K562 (cell line): ENCODE data around the gene USHBP1. TPM values are rescaled to one million over a fixed set of nuclear protein-coding genes. Genes with fewer than 3 reads are reported as not detected.

Experiments used
- ATF1 ChIP-seq, 2 experiments: fragments of 450-650 bp in 1 of 2; IDR thresholded peaks; 2 replicates each; pipeline ENCODE4 v1.6.1; 2016; ENCODE audit warnings: missing compliant biosample characterization in 1 of 2, missing genetic modification characterization in 1 of 2
- ATF7 ChIP-seq: fragments of 450-650 bp; IDR thresholded peaks from 2 replicates; pipeline ENCODE4 v1.7.1; 2014; ENCODE audit warnings: mild to moderate bottlenecking, moderate library complexity
- C11orf30 ChIP-seq: fragments of 450-650 bp; IDR thresholded peaks from 2 replicates; pipeline ENCODE4 v1.6.1; 2016; ENCODE audit warnings: low read depth, mild to moderate bottlenecking
- HNRNPH1 ChIP-seq: fragments of 200-400 bp; formaldehyde crosslinking; optimal IDR thresholded peaks from 2 replicates; pipeline ENCODE3; 2017; ENCODE audit warnings: low read depth, mild to moderate bottlenecking, low read length, moderate library complexity
- NFIC ChIP-seq: fragments of 450-650 bp; IDR thresholded peaks from 2 replicates; pipeline ENCODE4 v1.6.1; 2017; ENCODE audit warnings: mild to moderate bottlenecking, inconsistent platforms
- NR2C2 ChIP-seq, 2 experiments: fragments of 200-800 bp in 1 of 2; sonication (Bioruptor generic) in 1 of 2; sonication (generic) in 1 of 2; formaldehyde crosslinking in 1 of 2; IDR thresholded peaks; 2 replicates each; pipeline versions ENCODE4 v1.6.1 to v1.8.0; 2016 to 2022; ENCODE audit warnings: mild to moderate bottlenecking in 1 of 2, missing compliant biosample characterization in 1 of 2, missing genetic modification characterization in 1 of 2, missing genetic modification reagents in 1 of 2
- RBM22 ChIP-seq: fragments of 200-400 bp; formaldehyde crosslinking; IDR thresholded peaks from 2 replicates; pipeline ENCODE4 v1.6.1; 2018; ENCODE audit warnings: low read length, low read depth; ENCODE audit not compliant: poor library complexity, severe bottlenecking
- polyA plus RNA-seq, 8 experiments: library from polyadenylated mRNA; depleted of rRNA in 4 of 8; stranded (reverse) in 5 of 8; unstranded in 3 of 8; fragments of >200 nt; fragmentation: Nextera tagmentation in 2 of 8; fragmentation: Illumina TruSeq in 1 of 8; extraction: Ambion mirVana in 2 of 8; extraction: Trizol in 1 of 8; gene quantifications; 2 replicates each; pipeline versions ENCODE4 v1.2.1 to v1.2.3, GENCODE V29; 2011 to 2014; ENCODE audit warnings: inconsistent platforms in 1 of 8, missing spikeins in 1 of 8
- total RNA-seq, 7 experiments: library from RNA; depleted of rRNA in 6 of 7; stranded (reverse); fragments of >200 nt in 6 of 7; fragmentation: Illumina TruSeq in 2 of 7; extraction: Trizol in 2 of 7; gene quantifications; 2 replicates each; pipeline versions ENCODE4 v1.2.1 to v1.2.3, GENCODE V29; 2011 to 2021; ENCODE audit warnings: low replicate concordance in 1 of 7
- TF ChIP-seq, protein P1 (sequence below): fragments of 150-350 bp; IDR thresholded peaks from 2 replicates; pipeline ENCODE4 v1.6.1; 2014; ENCODE audit warnings: low read depth, mild to moderate bottlenecking, low read length, borderline replicate concordance
- TF ChIP-seq, protein P2 (sequence below), 2 experiments: fragments of 450-650 bp; IDR thresholded peaks; 2 replicates each; pipeline ENCODE4 v1.6.1; 2016

The USHBP1 gene
- total and polyA plus RNA-seq, 9 of the 15 experiments (the other 6 are each of a cell fraction or from before 2014, with no cell fraction given), result 0.03 to 0.10 (median 0.05) TPM; not detected in 5

DNA sequence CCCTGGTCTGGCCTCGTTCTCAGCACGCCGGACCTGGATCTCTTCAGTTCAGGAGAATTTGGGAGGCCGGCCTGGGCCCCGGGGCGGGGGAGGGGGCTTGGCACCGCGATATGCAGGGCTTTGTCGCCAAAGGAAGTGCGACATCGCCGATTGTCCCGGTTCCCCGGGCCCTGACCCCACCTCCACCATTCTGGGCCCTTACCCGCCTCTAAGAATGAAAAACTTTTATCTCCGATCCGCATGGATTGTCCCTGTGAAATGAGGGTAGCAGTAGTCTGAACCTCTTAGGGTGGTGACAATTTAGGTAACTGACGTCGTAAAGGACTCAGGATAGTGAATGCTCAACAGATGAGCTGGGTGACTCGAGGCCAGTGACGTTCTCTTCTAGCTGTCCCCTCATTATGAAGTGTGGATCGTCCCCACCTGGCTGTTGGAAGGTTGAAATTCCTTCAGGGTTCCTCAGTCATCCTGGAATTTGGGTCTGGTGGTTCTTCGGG is 45.5 kb upstream of the USHBP1 start (continued):
- TF ChIP-seq NR2C2 (CRISPR knock-in tag; IDR thresholded peaks at IDR 0.05) (peak; percentile 74), NR2C2 (tag; IDR thresholded peaks at IDR 0.05) (no peak; the same call in none of the 2 replicates), NFIC (no peak), RBM22 (no peak), C11orf30 (peak; percentile 63; the same call in 1 of the 2 replicates), ATF1 (CRISPR knock-in tag; IDR thresholded peaks at IDR 0.05) (no peak; the same call in 1 of the 2 replicates), ATF1 (tag; IDR thresholded peaks at IDR 0.05) (peak; percentile 44; the same call in 1 of the 2 replicates), ATF7 (no peak), HNRNPH1 (no peak)
- TF ChIP-seq, protein P1, sequence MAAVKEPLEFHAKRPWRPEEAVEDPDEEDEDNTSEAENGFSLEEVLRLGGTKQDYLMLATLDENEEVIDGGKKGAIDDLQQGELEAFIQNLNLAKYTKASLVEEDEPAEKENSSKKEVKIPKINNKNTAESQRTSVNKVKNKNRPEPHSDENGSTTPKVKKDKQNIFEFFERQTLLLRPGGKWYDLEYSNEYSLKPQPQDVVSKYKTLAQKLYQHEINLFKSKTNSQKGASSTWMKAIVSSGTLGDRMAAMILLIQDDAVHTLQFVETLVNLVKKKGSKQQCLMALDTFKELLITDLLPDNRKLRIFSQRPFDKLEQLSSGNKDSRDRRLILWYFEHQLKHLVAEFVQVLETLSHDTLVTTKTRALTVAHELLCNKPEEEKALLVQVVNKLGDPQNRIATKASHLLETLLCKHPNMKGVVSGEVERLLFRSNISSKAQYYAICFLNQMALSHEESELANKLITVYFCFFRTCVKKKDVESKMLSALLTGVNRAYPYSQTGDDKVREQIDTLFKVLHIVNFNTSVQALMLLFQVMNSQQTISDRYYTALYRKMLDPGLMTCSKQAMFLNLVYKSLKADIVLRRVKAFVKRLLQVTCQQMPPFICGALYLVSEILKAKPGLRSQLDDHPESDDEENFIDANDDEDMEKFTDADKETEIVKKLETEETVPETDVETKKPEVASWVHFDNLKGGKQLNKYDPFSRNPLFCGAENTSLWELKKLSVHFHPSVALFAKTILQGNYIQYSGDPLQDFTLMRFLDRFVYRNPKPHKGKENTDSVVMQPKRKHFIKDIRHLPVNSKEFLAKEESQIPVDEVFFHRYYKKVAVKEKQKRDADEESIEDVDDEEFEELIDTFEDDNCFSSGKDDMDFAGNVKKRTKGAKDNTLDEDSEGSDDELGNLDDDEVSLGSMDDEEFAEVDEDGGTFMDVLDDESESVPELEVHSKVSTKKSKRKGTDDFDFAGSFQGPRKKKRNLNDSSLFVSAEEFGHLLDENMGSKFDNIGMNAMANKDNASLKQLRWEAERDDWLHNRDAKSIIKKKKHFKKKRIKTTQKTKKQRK, result no peak
- TF ChIP-seq, protein P2, sequence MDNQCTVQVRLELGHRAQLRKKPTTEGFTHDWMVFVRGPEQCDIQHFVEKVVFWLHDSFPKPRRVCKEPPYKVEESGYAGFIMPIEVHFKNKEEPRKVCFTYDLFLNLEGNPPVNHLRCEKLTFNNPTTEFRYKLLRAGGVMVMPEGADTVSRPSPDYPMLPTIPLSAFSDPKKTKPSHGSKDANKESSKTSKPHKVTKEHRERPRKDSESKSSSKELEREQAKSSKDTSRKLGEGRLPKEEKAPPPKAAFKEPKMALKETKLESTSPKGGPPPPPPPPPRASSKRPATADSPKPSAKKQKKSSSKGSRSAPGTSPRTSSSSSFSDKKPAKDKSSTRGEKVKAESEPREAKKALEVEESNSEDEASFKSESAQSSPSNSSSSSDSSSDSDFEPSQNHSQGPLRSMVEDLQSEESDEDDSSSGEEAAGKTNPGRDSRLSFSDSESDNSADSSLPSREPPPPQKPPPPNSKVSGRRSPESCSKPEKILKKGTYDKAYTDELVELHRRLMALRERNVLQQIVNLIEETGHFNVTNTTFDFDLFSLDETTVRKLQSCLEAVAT (IDR thresholded peaks at IDR 0.05), result no peak
